H1 (cell line): ENCODE data around the gene CFAP91.

Experiments used
- BCL11A ChIP-seq, 2 experiments: IDR thresholded peaks; one replicate each; pipeline ENCODE4 v1.6.1; 2011; ENCODE audit warnings: low read depth in 2 of 2, low read length in 2 of 2, mild to moderate bottlenecking in 2 of 2
- CTCF ChIP-seq, 3 experiments: IDR thresholded peaks; 1 replicate in 2 of 3; 2 replicates in 1 of 3; pipeline versions ENCODE4 v1.5.1 to v1.6.1; 2011; ENCODE audit warnings: low read length in 3 of 3, mild to moderate bottlenecking in 3 of 3, inconsistent platforms in 2 of 3, low read depth in 1 of 3, moderate library complexity in 1 of 3; ENCODE audit not compliant: insufficient read depth in 1 of 3; ENCODE audit errors: control extremely low read depth in 1 of 3
- KDM5A ChIP-seq: fragments of 200-600 bp; IDR thresholded peaks from 2 replicates; pipeline ENCODE4 v1.7.1; 2012; ENCODE audit warnings: mild to moderate bottlenecking, low read length, inconsistent platforms, mixed read lengths
- YY1 ChIP-seq: IDR thresholded peaks from 2 replicates; pipeline ENCODE4 v1.6.1; 2011; ENCODE audit warnings: low read depth, mild to moderate bottlenecking, low read length
- ZNF274 ChIP-seq: IDR thresholded peaks from 2 replicates; pipeline ENCODE4 v1.7.0; 2012; ENCODE audit warnings: low read length, borderline replicate concordance; ENCODE audit errors: extremely low read depth

DNA sequence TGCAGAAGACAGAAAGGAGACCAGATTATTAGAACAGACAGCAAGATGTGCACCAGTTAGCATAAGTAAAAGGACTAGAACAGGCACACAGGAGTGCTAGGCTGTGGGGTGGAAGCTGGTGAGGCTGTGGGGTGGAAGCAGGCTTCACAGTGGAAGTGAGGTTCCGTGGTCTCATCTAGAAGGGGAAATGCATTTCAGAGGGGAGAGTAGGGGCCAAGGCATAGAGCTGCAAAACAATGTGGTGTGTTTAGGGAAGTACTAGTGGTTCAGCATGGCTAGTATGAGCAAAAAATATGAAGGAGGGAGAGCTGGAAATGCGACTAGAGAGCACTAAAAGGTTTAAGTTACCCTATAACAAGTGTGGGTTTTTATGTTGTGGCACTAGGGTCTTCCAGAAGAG lies 48.9 kb upstream of the CFAP91 start:
- no peak for TF ChIP-seq ZNF274
- TF ChIP-seq CTCF (IDR thresholded peaks at IDR 0.05; ENCODE audit: control extremely low read depth in 1 of 3, insufficient read depth in 1 of 3, low read depth in 1 of 3, low read length in 3 of 3): no peak
- TF ChIP-seq KDM5A: no peak
- no peak for TF ChIP-seq YY1
- TF ChIP-seq BCL11A (IDR thresholded peaks at IDR 0.05; ENCODE audit: low read depth in 2 of 2, low read length in 2 of 2): no peak
